Brain pericyte (primary cell): ENCODE results near the gene CHRNB2.
"Not testable (repeated sequence)": the region's sequence is repeated elsewhere in the genome, so short reads cannot be mapped to it uniquely, and the experiment has no call there.

Source experiments
- DNase-seq: peaks from one replicate; pipeline ENCODE4 v3.0.0-alpha.2; 2012; ENCODE audit warnings: low read depth, low spot score

CHRNB2 gene

GRCh38 chr1:154567386-154568156 lies at the start of gene CHRNB2:
Gene CHRNB2, plus strand, starts transcription at chr1:154567778. Its CDS starts 267 bp downstream, at chr1:154568045.
- DNase-seq = no peak

- DNase-seq = no peak
These were observed 48.0 kb upstream of the CHRNB2 start for GRCh38 chr1:154519591-154519991.

- no peak for DNase-seq
These were observed 47.2 kb upstream of the CHRNB2 start for GRCh38 chr1:154520333-154520732.

- DNase-seq = no peak
These were observed 45.9 kb upstream of the CHRNB2 start for GRCh38 chr1:154521695-154522094.

GRCh38 chr1:154524881-154525280 lies 42.7 kb upstream of the CHRNB2 start:
- DNase-seq = no peak

- DNase-seq = no peak
These were observed 40.4 kb upstream of the CHRNB2 start for GRCh38 chr1:154527192-154527591.

- DNase-seq = no peak
These were observed 38.3 kb upstream of the CHRNB2 start for GRCh38 chr1:154529308-154529707.

GRCh38 chr1:154531950-154532349 lies 35.6 kb upstream of the CHRNB2 start:
- DNase-seq = not testable (repeated sequence)

GRCh38 chr1:154533952-154534844 lies 33.4 kb upstream of the CHRNB2 start:
- no peak for DNase-seq

GRCh38 chr1:154536570-154536969 lies 31.0 kb upstream of the CHRNB2 start:
- DNase-seq = no peak

GRCh38 chr1:154539486-154540483 lies 27.8 kb upstream of the CHRNB2 start:
- DNase-seq = no peak

- DNase-seq = no peak
These were observed 26.3 kb upstream of the CHRNB2 start for GRCh38 chr1:154541231-154541630.

GRCh38 chr1:154546264-154547063 lies 21.1 kb upstream of the CHRNB2 start:
- DNase-seq = no peak

GRCh38 chr1:154547105-154547732 lies 20.4 kb upstream of the CHRNB2 start:
- DNase-seq = no peak

GRCh38 chr1:154548028-154548427 lies 19.6 kb upstream of the CHRNB2 start:
- no peak for DNase-seq

GRCh38 chr1:154549202-154549770 lies 18.3 kb upstream of the CHRNB2 start:
- no peak for DNase-seq

GRCh38 chr1:154550070-154550469 lies 17.5 kb upstream of the CHRNB2 start:
- DNase-seq = no peak

- DNase-seq = no peak
These were observed 16.9 kb upstream of the CHRNB2 start for GRCh38 chr1:154550657-154551056.

GRCh38 chr1:154551474-154551873 lies 16.1 kb upstream of the CHRNB2 start:
- no peak for DNase-seq

- DNase-seq = no peak
These were observed 15.5 kb upstream of the CHRNB2 start for GRCh38 chr1:154552036-154552435.
